ENCODE measurements around the gene KLB. TPM values are rescaled to one million over a fixed set of nuclear protein-coding genes. Genes with fewer than 3 reads are reported as not detected.

Gene KLB
- total and polyA plus RNA-seq, 2 of the 4 experiments (the other 2 are of a cell fraction): not detected

DNA sequence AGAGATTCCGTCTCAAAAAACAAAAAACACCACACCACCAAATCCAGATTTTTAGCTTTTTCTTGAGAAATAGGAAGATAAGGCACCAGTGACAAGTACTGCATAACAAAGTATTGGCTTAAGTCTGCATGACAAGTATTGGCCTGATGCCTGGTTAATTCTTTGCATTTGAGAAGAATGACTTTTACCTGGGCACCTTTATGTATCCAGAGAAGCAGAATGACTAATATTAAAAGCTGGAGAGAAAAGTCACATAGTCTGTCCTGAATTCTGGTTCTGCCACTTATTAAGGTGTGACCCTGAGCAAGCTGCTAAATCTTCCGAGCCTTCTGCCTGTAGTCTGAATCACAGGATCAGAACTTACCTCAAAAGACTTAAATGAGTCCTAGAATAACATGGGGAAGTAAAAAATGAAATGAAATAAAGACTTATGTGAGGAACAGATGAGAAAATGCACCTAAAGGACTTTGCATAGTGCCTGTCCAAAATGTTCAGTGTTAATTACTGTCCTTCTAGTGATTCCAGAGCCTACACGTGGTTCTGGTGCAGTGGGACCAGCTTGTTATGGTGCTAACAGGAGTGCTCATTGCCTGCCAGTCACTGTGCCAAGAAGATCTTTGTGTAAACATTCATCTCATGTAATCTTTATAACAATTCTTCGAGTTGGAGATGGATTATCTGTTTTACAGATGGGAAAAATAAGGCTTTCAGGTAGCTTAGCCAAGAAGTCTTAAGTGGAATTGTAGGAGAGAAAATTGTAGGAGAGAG, 88.9 kb downstream of the KLB start (continued):
- TF ChIP-seq MAFK (IDR thresholded peaks at IDR 0.05; ENCODE audit: low read depth, low read length): no peak

DNA sequence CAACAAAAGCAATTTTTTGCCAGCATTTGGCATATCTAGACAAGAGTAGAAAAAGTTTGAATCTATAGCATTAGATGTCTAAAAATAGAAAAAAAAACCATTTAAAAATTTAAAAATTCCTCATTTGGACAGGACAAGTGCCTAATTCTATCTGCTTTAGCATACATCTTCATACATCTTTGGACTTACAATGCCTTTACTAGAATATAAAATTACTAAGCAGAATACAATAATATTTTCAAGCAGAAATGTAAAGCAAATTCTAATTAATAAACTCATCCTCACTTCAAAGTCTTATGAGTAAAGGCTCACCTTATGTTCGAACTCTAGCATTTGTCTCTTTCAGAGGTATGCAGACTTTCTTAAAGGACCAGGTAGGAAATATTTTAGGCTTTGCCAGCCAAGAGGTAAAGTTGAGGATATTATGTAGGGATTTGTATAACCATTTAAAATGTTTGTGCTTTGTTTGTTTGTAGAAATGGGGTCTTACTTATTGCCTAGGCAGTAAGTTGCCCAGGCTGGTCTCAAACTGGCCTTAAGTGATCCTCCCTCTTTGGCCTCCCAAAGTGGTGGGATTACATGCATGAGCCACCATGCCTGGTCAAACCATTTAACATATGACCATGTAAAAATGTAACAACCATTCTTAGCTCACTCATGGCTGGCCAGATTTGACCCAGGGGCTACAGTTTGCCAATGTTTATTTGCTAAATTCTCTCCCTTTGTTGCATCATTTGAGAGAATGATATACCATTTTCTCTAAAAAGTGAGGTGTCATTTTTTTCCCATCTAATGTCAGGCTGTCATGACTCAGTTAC, 91.4 kb downstream of the KLB start:
- in situ Hi-C loops (cut with MboI; ENCODE audit: low sequenced_read_pairs) (no loop called here), intact Hi-C loops (cut with micrococcal nuclease) (no loop called here), dilution Hi-C loops (cut with HindIII; ENCODE audit: low sequenced_read_pairs, unreplicated experiment) (no loop called here)
- no peak overlapping the region for H2AK5ac ChIP-seq (ENCODE audit: low read depth, low read length)
- H2AFZ ChIP-seq (replicated peaks; ENCODE audit: low read length, poor library complexity): no peak overlapping the region
- no peaks in the 10 kb centered on the region for H3K9me1 ChIP-seq (ENCODE audit: insufficient read depth, low read length)
- no peak overlapping the region for H4K91ac ChIP-seq (ENCODE audit: insufficient read depth, low read depth, low read length)
- H3K4me2 ChIP-seq (ENCODE audit: low read depth, low read length): no peak overlapping the region
- ChIA-PET POLR2A (ENCODE audit: unreplicated experiment) (no interaction called here), CTCF (no interaction called here)
- WGBS, 2 experiments (ENCODE audit: extremely low coverage in 2 of 2, insufficient read length in 1 of 2): no CpG with 5 or more reads among the region's 1 CpG
- BruUV-seq (replicated peaks): no TSS peak
- peak overlapping the region; percentile 37; the same call in 1 of the 2 replicates for H3K27ac ChIP-seq (ENCODE audit: insufficient read depth, low read length)
- H2BK15ac ChIP-seq (ENCODE audit: low read depth, low read length): no peak overlapping the region
- no peak overlapping the region for H3K18ac ChIP-seq (ENCODE audit: low read depth, low read length)
- no peaks in the 10 kb centered on the region for H3K27me3 ChIP-seq (ENCODE audit: control insufficient read depth, insufficient read depth, low read length)
- H3K23ac ChIP-seq (ENCODE audit: low read depth, low read length): no peak overlapping the region
- no peak overlapping the region for H2BK5ac ChIP-seq (ENCODE audit: low read depth, low read length, poor library complexity, severe bottlenecking)
- no peak overlapping the region for H4K8ac ChIP-seq (ENCODE audit: low read depth in 2 of 2, low read length in 2 of 2)
- peaks cover 3% of the 10 kb centered on the region; the same call in 1 of the 2 replicates for H4K20me1 ChIP-seq (ENCODE audit: insufficient read depth, low read length)
- H3K9me3 ChIP-seq (ENCODE audit: control insufficient read depth, insufficient read depth, low read length): no peaks in the 10 kb centered on the region
- no peak overlapping the region for H3K9ac ChIP-seq (ENCODE audit: low read depth, low read length)
- no peak for ATAC-seq (ENCODE audit: low read depth)
- H3K4me3 ChIP-seq (ENCODE audit: insufficient read depth, low read depth, low read length): no peak overlapping the region
- peaks cover 0 to 21% of the 10 kb centered on the region in 2 experiments; a peak in 2 of 4 replicates for H3K79me1 ChIP-seq (ENCODE audit: low read depth in 1 of 2, low read length in 2 of 2)
- H2AK9ac ChIP-seq (replicated peaks; ENCODE audit: low read depth, low read length, poor library complexity): no peak overlapping the region
- H3K56ac ChIP-seq (ENCODE audit: extremely low read depth, insufficient read depth, low read length): no peak overlapping the region
- peaks cover 3% of the 10 kb centered on the region for H3K4me1 ChIP-seq (ENCODE audit: control insufficient read depth, insufficient read depth, low read length)
- H2BK20ac ChIP-seq (ENCODE audit: low read depth, low read length): no peak overlapping the region
- no peak overlapping the region for H3K14ac ChIP-seq (replicated peaks; ENCODE audit: low read depth, low read length)
- no peak for TF ChIP-seq CEBPB (IDR thresholded peaks at IDR 0.05; ENCODE audit: low read depth, low read length)
- TF ChIP-seq CHD1 (IDR thresholded peaks at IDR 0.05; ENCODE audit: low read depth, low read length): no peak
- TF ChIP-seq SMC3 (IDR thresholded peaks at IDR 0.05; ENCODE audit: low read depth, low read length): no peak
- TF ChIP-seq, protein P1, sequence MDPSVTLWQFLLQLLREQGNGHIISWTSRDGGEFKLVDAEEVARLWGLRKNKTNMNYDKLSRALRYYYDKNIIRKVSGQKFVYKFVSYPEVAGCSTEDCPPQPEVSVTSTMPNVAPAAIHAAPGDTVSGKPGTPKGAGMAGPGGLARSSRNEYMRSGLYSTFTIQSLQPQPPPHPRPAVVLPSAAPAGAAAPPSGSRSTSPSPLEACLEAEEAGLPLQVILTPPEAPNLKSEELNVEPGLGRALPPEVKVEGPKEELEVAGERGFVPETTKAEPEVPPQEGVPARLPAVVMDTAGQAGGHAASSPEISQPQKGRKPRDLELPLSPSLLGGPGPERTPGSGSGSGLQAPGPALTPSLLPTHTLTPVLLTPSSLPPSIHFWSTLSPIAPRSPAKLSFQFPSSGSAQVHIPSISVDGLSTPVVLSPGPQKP (IDR thresholded peaks at IDR 0.05; ENCODE audit: borderline replicate concordance, low read depth, low read length): no peak
- TF ChIP-seq, protein P2, sequence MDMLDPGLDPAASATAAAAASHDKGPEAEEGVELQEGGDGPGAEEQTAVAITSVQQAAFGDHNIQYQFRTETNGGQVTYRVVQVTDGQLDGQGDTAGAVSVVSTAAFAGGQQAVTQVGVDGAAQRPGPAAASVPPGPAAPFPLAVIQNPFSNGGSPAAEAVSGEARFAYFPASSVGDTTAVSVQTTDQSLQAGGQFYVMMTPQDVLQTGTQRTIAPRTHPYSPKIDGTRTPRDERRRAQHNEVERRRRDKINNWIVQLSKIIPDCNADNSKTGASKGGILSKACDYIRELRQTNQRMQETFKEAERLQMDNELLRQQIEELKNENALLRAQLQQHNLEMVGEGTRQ (IDR thresholded peaks at IDR 0.05; ENCODE audit: low read depth, low read length): no peak
- no peak for TF ChIP-seq RCOR1 (IDR thresholded peaks at IDR 0.05; ENCODE audit: insufficient replicate concordance, low read length)
- H3K4ac ChIP-seq (ENCODE audit: low read depth, low read length): no peak overlapping the region
- DNase-seq: no peak
- peaks cover 9% of the 10 kb centered on the region for H3K36me3 ChIP-seq (ENCODE audit: control insufficient read depth, insufficient read depth, low read length)
- H4K5ac ChIP-seq (ENCODE audit: low read depth, low read length): no peak overlapping the region
- no peak overlapping the region for H2BK120ac ChIP-seq (ENCODE audit: low read depth, low read length)
